HCT116 (cell line): ENCODE results near the gene ADGRE1. TPM values are rescaled to one million over a fixed set of nuclear protein-coding genes. Genes with fewer than 3 reads are reported as not detected.

Experiments used
- ATAC-seq: fragments of 200-7000 bp; cut with Tn5 transposase; 2 replicates; pipeline ENCODE4 v1.9.1; 2020; ENCODE audit warnings: mild to moderate bottlenecking, moderate library complexity
- BruUV-seq: library from RNA; stranded (reverse); fragments of 400-500 nt; replicated peaks from 2 replicates; lab custom pipeline; 2021; lab: Mats Ljungman, UMichigan
- CTCF ChIA-PET: fragments of 300-600 bp; sonication (Branson Sonifier 250); formaldehyde crosslinking; loops from one replicate; lab custom pipeline; 2021; ENCODE audit warnings: antibody characterized with exemption; lab: Charles Lee
- POLR2A ChIA-PET: fragments of 300-600, 350-600 bp; sonication (Branson Sonifier 250); formaldehyde crosslinking; loops from one replicate; lab custom pipeline; 2021; ENCODE audit warnings: antibody characterized with exemption; lab: Charles Lee
- RAD21 ChIA-PET, 2 experiments: fragments of 300-600 bp; sonication (Branson Sonifier 250); formaldehyde crosslinking; loops; one replicate each; lab custom pipeline; 2023; ENCODE audit warnings: low total read pairs in 2 of 2; ENCODE audit not compliant: uncharacterized antibody in 2 of 2, unreplicated experiment in 2 of 2, low non-redundant PET in 1 of 2; lab: Charles Lee
- DNase-seq: peaks from one replicate; pipeline ENCODE4 v3.0.0-alpha.2; 2010; ENCODE audit warnings: low read depth, low spot score
- H2AFZ ChIP-seq: fragments of 200-600 bp; shearing (Covaris generic), sonication (generic); 2 replicates; pipeline ENCODE4 v1.6.1; 2017; ENCODE audit warnings: low read depth, mixed run types, mixed read lengths, antibody characterized with exemption, low read length; ENCODE audit not compliant: poor library complexity, severe bottlenecking
- H3K27ac ChIP-seq: 2 replicates; pipeline ENCODE4 v1.5.1; 2012; ENCODE audit warnings: low read depth, low read length
- H3K27me3 ChIP-seq: fragments of 200-600 bp; sonication (generic); 2 replicates; pipeline ENCODE4 v1.6.1; 2016; ENCODE audit warnings: mixed run types, low read length, mixed read lengths; ENCODE audit not compliant: insufficient read depth
- H3K36me3 ChIP-seq, 2 experiments: fragments of 200-500 bp in 1 of 2; fragments of 200-600 bp in 1 of 2; sonication (Bioruptor generic) in 1 of 2; sonication (generic) in 1 of 2; 2 replicates each; pipeline versions ENCODE4 v1.5.1 to v1.6.1; 2014 to 2016; ENCODE audit warnings: low read length in 2 of 2, inconsistent platforms in 1 of 2, mixed read lengths in 1 of 2, mixed run types in 1 of 2; ENCODE audit not compliant: insufficient read depth in 2 of 2, control insufficient read depth in 1 of 2
- H3K4me1 ChIP-seq, 2 experiments: fragments of 200-600 bp in 1 of 2; sonication (generic) in 1 of 2; 2 replicates each; pipeline versions ENCODE4 v1.5.1 to v1.6.1; 2012 to 2017; ENCODE audit warnings: low read length in 2 of 2, inconsistent platforms in 1 of 2, mild to moderate bottlenecking in 1 of 2, mixed read lengths in 1 of 2, mixed run types in 1 of 2, moderate library complexity in 1 of 2; ENCODE audit not compliant: insufficient read depth in 2 of 2, control insufficient read depth in 1 of 2
- H3K4me2 ChIP-seq: fragments of 200-600 bp; sonication (generic); 2 replicates; pipeline ENCODE4 v1.6.1; 2017; ENCODE audit warnings: mixed run types, low read length, mixed read lengths
- H3K4me3 ChIP-seq, 2 experiments: fragments of 200-600 bp in 1 of 2; sonication (generic) in 1 of 2; replicated peaks in 1 of 2; 2 replicates each; pipeline ENCODE4 v1.5.1; 2011 to 2016; ENCODE audit warnings: low read length in 2 of 2, control low read depth in 1 of 2, low read depth in 1 of 2, mild to moderate bottlenecking in 1 of 2, mixed read lengths in 1 of 2, mixed run types in 1 of 2
- H3K79me2 ChIP-seq: fragments of 200-600 bp; sonication (generic); 2 replicates; pipeline ENCODE4 v1.6.1; 2017; ENCODE audit warnings: mild to moderate bottlenecking, mixed run types, low read length, moderate library complexity, mixed read lengths; ENCODE audit not compliant: insufficient read depth
- H3K9ac ChIP-seq: fragments of 200-600 bp; sonication (generic); 2 replicates; pipeline ENCODE4 v1.6.1; 2016; ENCODE audit warnings: low read length, mixed read lengths
- H3K9me2 ChIP-seq: fragments of 200-600 bp; sonication (generic), shearing (Covaris generic); 2 replicates; pipeline ENCODE4 v1.6.1; 2017; ENCODE audit warnings: mixed run types, mild to moderate bottlenecking, moderate library complexity; ENCODE audit not compliant: insufficient read depth
- H3K9me3 ChIP-seq, 2 experiments: fragments of 200-500 bp in 1 of 2; fragments of 200-600 bp in 1 of 2; sonication (Bioruptor generic) in 1 of 2; sonication (generic) in 1 of 2; 2 replicates each; pipeline ENCODE4 v1.6.1; 2014 to 2017; ENCODE audit warnings: low read length in 2 of 2, mixed read lengths in 2 of 2, inconsistent platforms in 1 of 2, low read depth in 1 of 2, mild to moderate bottlenecking in 1 of 2, mixed run types in 1 of 2, moderate library complexity in 1 of 2; ENCODE audit not compliant: control insufficient read depth in 1 of 2, insufficient read depth in 1 of 2
- H4K20me1 ChIP-seq: fragments of 200-600 bp; sonication (generic), shearing (Covaris generic); 2 replicates; pipeline ENCODE4 v1.6.1; 2017; ENCODE audit warnings: mixed run types, mild to moderate bottlenecking, moderate library complexity; ENCODE audit not compliant: insufficient read depth
- CBX3 ChIP-seq: IDR thresholded peaks from 2 replicates; pipeline ENCODE4 v1.6.1; 2012; ENCODE audit warnings: low read depth
- ELF1 ChIP-seq: IDR thresholded peaks from 2 replicates; pipeline ENCODE4 v1.6.1; 2012; ENCODE audit warnings: low read depth, borderline replicate concordance
- EZH2phosphoT487 ChIP-seq: fragments of 200-600 bp; IDR thresholded peaks from 2 replicates; pipeline ENCODE4 v1.6.1; 2018; ENCODE audit warnings: antibody characterized with exemption, borderline replicate concordance
- POLR2A ChIP-seq: IDR thresholded peaks from 2 replicates; pipeline ENCODE4 v1.7.0; 2011; ENCODE audit warnings: borderline replicate concordance; ENCODE audit not compliant: insufficient read depth, insufficient read length; ENCODE audit errors: extremely low read depth
- RAD21 ChIP-seq: IDR thresholded peaks from 2 replicates; pipeline ENCODE4 v1.6.1; 2012; ENCODE audit warnings: low read depth, mild to moderate bottlenecking
- SIN3A ChIP-seq: IDR thresholded peaks from 2 replicates; pipeline ENCODE4 v1.6.1; 2012; ENCODE audit warnings: low read depth
- TCF7L2 ChIP-seq: IDR thresholded peaks from 2 replicates; pipeline ENCODE4 v1.7.0; 2011; ENCODE audit warnings: borderline replicate concordance, inconsistent platforms; ENCODE audit not compliant: insufficient read depth, insufficient read length; ENCODE audit errors: extremely low read depth
- YY1 ChIP-seq: IDR thresholded peaks from 2 replicates; pipeline ENCODE4 v1.6.1; 2011; ENCODE audit warnings: low read length, low read depth, moderate library complexity, mild to moderate bottlenecking; ENCODE audit not compliant: insufficient replicate concordance; ENCODE audit errors: extremely low read depth
- ZFX ChIP-seq: fragments of 450-650 bp; IDR thresholded peaks from 2 replicates; pipeline ENCODE4 v1.6.1; 2017
- ZNF274 ChIP-seq: fragments of 200-500 bp; sonication (Bioruptor generic); IDR thresholded peaks from 2 replicates; pipeline ENCODE4 v1.6.1; 2014; ENCODE audit warnings: mild to moderate bottlenecking, low read depth, low read length, inconsistent platforms
- intact Hi-C: fragments of 100-400 bp; cut with micrococcal nuclease; formaldehyde crosslinking; loops from 2 replicates; pipeline ENCODE4 v1.10.0; 2022
- total RNA-seq: library from RNA; stranded (reverse); gene quantifications from one replicate; pipeline ENCODE4 v1.2.1, GENCODE V29; 2021; ENCODE audit not compliant: unreplicated experiment
- TF ChIP-seq, protein P1 (sequence below): IDR thresholded peaks from 2 replicates; pipeline ENCODE4 v1.6.1; 2012
- TF ChIP-seq, protein P2 (sequence below): IDR thresholded peaks from 2 replicates; pipeline ENCODE4 v1.6.1; 2012

Gene ADGRE1
- total RNA-seq, 1 experiment from 2014 or later, result not detected

DNA sequence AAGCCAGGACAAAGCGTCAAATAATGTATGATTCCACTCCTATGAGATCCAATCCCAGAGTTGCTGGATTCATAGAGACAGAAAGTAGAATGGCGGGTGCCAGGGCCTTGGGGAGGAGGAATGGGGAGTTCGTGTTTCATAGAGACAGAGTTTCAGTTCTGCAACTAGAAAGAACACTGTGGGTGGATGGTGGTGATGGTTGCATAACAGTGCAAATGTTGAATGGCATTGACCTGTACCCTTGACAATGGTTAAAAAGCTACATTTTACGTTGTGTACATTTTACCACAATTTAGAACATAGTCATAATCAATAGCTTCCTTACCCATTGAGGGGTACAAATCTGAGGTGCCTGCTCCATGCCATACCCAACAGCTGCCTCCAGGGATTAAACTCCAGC lies 100.5 kb downstream of the ADGRE1 start:
- no peaks in the 10 kb centered on the region for H3K36me3 ChIP-seq
- intact Hi-C loops, result no loop called here
- ATAC-seq, result no peak
- H3K27ac ChIP-seq, result no peak overlapping the region
- no peak overlapping the region for H3K9ac ChIP-seq
- H3K9me2 ChIP-seq, result no peaks in the 10 kb centered on the region
- H4K20me1 ChIP-seq, result no peaks in the 10 kb centered on the region
- ChIA-PET RAD21 (no interaction called here), POLR2A (no interaction called here), CTCF (no interaction called here)
- TF ChIP-seq, protein P1, sequence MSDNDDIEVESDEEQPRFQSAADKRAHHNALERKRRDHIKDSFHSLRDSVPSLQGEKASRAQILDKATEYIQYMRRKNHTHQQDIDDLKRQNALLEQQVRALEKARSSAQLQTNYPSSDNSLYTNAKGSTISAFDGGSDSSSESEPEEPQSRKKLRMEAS, result no peak
- no peak for TF ChIP-seq EZH2phosphoT487
- no peak overlapping the region for H2AFZ ChIP-seq
- no peaks in the 10 kb centered on the region for H3K4me1 ChIP-seq
- H3K4me2 ChIP-seq, result no peak overlapping the region
- H3K79me2 ChIP-seq, result no peaks in the 10 kb centered on the region
- no peaks in the 10 kb centered on the region for H3K27me3 ChIP-seq
- no peak overlapping the region for H3K4me3 ChIP-seq
- no peak for DNase-seq
- peaks cover 12 to 15% of the 10 kb centered on the region in 2 experiments; a peak in 3 of 4 replicates for H3K9me3 ChIP-seq
- no TSS peak for BruUV-seq

DNA sequence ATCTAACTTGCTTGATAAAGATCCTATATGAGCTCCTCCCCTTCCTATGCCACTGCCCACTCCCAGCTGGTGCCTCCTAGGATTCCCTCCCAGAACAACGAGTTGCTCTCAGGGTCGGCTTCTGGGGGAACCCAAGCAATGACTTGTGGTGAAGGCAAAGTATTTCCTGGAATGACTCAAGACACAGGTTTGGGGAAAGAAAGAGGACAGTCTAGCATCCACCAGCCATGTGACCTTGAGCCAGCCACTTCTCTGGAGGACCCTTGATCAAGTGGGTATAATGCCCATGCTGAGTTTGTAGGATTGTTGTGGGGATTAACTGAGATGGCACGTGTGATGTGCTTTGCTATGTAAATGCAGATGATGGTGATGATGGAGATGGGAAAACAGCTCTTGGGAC lies 100.9 kb downstream of the ADGRE1 start:
- no peaks in the 10 kb centered on the region for H3K4me1 ChIP-seq
- no peaks in the 10 kb centered on the region for H3K9me2 ChIP-seq
- CTCF ChIA-PET, result no interaction called here
- no peak overlapping the region for H3K9ac ChIP-seq
- no peaks in the 10 kb centered on the region for H3K79me2 ChIP-seq
- H3K4me2 ChIP-seq, result no peak overlapping the region
- H2AFZ ChIP-seq, result no peak overlapping the region
- POLR2A ChIA-PET, result no interaction called here
- H3K9me3 ChIP-seq, result peaks cover 10 to 15% of the 10 kb centered on the region in 2 experiments; a peak in 3 of 4 replicates
- no peak for DNase-seq
- intact Hi-C loops, result no loop called here
- TF ChIP-seq SIN3A (no peak), ZNF274 (no peak), ELF1 (no peak), ZFX (no peak), POLR2A (no peak), CBX3 (no peak), TCF7L2 (no peak), YY1 (no peak), RAD21 (no peak)
- TF ChIP-seq, protein P2, sequence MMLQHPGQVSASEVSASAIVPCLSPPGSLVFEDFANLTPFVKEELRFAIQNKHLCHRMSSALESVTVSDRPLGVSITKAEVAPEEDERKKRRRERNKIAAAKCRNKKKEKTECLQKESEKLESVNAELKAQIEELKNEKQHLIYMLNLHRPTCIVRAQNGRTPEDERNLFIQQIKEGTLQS, result no peak
- TF ChIP-seq, protein P1, result no peak
- no peak overlapping the region for H3K4me3 ChIP-seq
- no peak for ATAC-seq
- no peak overlapping the region for H3K27ac ChIP-seq
- no peaks in the 10 kb centered on the region for H3K27me3 ChIP-seq
- H3K36me3 ChIP-seq, result no peaks in the 10 kb centered on the region
- BruUV-seq, result no TSS peak
- RAD21 ChIA-PET, result no interaction called here
- no peaks in the 10 kb centered on the region for H4K20me1 ChIP-seq

Other genes with a start within 250 kb of the ADGRE1 start
- 0.22 TPM for gene TNFSF14, start 217.4 kb upstream of the ADGRE1 start, total RNA-seq
- gene C3, start 166.9 kb upstream of the ADGRE1 start, total RNA-seq, result 7.0 TPM
- gene GPR108, start 150.0 kb upstream of the ADGRE1 start, total RNA-seq, result 75.0 TPM
- gene TRIP10, start 147.9 kb upstream of the ADGRE1 start, total RNA-seq, result 111 TPM
- 75.7 TPM for gene SH2D3A, start 120.1 kb upstream of the ADGRE1 start, total RNA-seq
- 20.6 TPM for gene VAV1, start 114.9 kb upstream of the ADGRE1 start, total RNA-seq
- gene MBD3L2B, start 133.9 kb downstream of the ADGRE1 start, total RNA-seq, result not detected
- gene MBD3L5, start 143.0 kb downstream of the ADGRE1 start, total RNA-seq, result not detected
- gene MBD3L4, start 152.6 kb downstream of the ADGRE1 start, total RNA-seq, result not detected
- gene MBD3L2, start 161.7 kb downstream of the ADGRE1 start, total RNA-seq, result not detected
- not detected for gene MBD3L3, start 171.1 kb downstream of the ADGRE1 start, total RNA-seq
- gene ZNF557, start 182.1 kb downstream of the ADGRE1 start, total RNA-seq, result 7.8 TPM